ENCODE data around the gene MR1. TPM values are rescaled to one million over a fixed set of nuclear protein-coding genes. Genes with fewer than 3 reads are reported as not detected.

MR1 gene
- total RNA-seq, 1 donor from 2014 or later = 19.2 TPM

GRCh38 chr1:181080556-181080955 lies 46.8 kb downstream of the MR1 start:
- H3K27me3 ChIP-seq = no peaks in the 10 kb centered on the region
- no peaks in the 10 kb centered on the region for H3K9me3 ChIP-seq
- DNase-seq (ENCODE audit: low spot score in 2 of 2) = no peak
- H3K36me3 ChIP-seq = no peaks in the 10 kb centered on the region
- intact Hi-C loops (cut with DNase I) = no loop called here
- H3K4me1 ChIP-seq = no peaks in the 10 kb centered on the region
- TF ChIP-seq CTCF (IDR thresholded peaks at IDR 0.05) = no peak
- no peak overlapping the region for H3K27ac ChIP-seq
- H3K4me3 ChIP-seq = no peak overlapping the region

DNA sequence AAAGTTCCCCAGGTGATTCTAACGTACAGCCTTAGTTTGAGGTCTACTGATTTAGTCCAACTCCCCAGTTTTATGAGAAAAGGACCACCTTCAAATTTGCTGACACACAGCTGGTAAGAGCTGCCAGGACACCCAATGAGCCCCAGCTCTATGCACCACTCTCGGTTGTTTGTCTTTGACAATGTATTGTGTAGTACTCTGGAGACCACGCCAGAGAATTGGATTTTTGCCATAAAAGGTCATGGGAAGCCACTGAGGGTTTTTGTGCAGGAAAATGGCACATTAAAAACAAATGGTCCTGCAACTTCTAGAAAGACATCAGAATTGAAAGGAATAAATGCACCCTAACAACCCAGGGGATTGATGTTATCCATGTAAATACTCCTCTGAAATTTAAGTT lies 47.6 kb downstream of the MR1 start:
- Histone ChIP-seq H3K27me3 (no peaks in the 10 kb centered on the region), H3K9me3 (no peaks in the 10 kb centered on the region), H3K27ac (no peak overlapping the region), H3K36me3 (no peaks in the 10 kb centered on the region), H3K4me1 (no peaks in the 10 kb centered on the region), H3K4me3 (no peak overlapping the region)
- no peak for TF ChIP-seq CTCF (IDR thresholded peaks at IDR 0.05)
- intact Hi-C loops (cut with DNase I) = no loop called here
- DNase-seq (ENCODE audit: low spot score in 2 of 2) = no peak

GRCh38 chr1:181083842-181084605 lies 50.2 kb downstream of the MR1 start:
- Histone ChIP-seq H3K4me3 (no peak overlapping the region), H3K36me3 (no peaks in the 10 kb centered on the region), H3K4me1 (no peaks in the 10 kb centered on the region), H3K27ac (no peak overlapping the region), H3K9me3 (no peaks in the 10 kb centered on the region), H3K27me3 (no peaks in the 10 kb centered on the region)
- DNase-seq (ENCODE audit: low spot score in 2 of 2) = peak in 1 of 2 donors; percentile 73
- intact Hi-C loops (cut with DNase I) = loop anchor here (1.0 kb wide), 2 partner anchors 58 to 82 kb away; no protein-coding TSS in a partner anchor
- TF ChIP-seq CTCF (IDR thresholded peaks at IDR 0.05) = peak; percentile 52 to 68 (median 55)

DNA sequence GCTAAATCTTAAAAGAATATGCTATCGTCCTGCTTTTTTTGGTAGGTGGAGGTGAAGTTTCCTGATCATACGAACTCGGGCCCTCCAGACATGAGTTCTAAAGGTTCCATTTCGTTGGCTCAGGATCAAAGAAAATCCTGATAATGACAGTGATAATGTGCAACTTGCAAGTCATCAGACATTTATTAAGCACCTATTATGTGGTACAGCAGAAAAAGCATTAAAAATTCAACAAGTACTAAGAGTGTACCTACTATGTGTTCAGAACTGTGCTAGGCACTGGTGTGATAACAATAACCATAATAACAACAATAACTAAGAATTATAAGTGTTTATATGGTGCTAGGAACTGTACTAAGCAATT lies 50.8 kb downstream of the MR1 start:
- intact Hi-C loops (cut with DNase I) = loop anchor here (1.0 kb wide), 2 partner anchors 58 to 82 kb away; no protein-coding TSS in a partner anchor
- Histone ChIP-seq H3K36me3 (no peaks in the 10 kb centered on the region), H3K4me1 (no peaks in the 10 kb centered on the region), H3K4me3 (no peak overlapping the region), H3K9me3 (no peaks in the 10 kb centered on the region), H3K27ac (no peak overlapping the region), H3K27me3 (no peaks in the 10 kb centered on the region)
- TF ChIP-seq CTCF (IDR thresholded peaks at IDR 0.05) = no peak
- DNase-seq (ENCODE audit: low spot score in 2 of 2) = no peak

DNA sequence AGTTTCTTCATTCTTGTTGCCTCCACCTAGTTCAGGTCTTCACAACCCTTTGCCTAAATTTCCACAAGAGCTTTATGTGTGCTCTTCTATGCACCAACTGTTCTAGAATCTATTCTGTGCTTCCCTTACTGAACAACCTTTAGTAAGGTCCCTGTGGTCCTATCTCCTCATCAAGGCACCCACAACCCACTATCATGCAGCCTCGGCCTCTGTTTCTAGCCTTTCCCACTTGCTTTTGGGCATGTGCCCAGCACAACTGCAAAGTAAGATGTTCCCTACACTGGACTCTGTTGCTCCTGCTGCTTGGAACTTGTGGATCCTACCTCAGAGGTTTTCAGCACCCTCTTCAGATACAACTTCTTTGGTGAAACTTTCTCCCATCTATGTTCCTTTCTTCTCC lies 52.3 kb downstream of the MR1 start:
- Histone ChIP-seq H3K4me3 (no peak overlapping the region), H3K36me3 (no peaks in the 10 kb centered on the region), H3K4me1 (no peaks in the 10 kb centered on the region), H3K27me3 (no peaks in the 10 kb centered on the region), H3K27ac (no peak overlapping the region), H3K9me3 (no peaks in the 10 kb centered on the region)
- no peak for TF ChIP-seq CTCF (IDR thresholded peaks at IDR 0.05)
- intact Hi-C loops (cut with DNase I) = loop anchor here (5.0 kb wide), 3 partner anchors 174 to 934 kb away; partner anchors contain the start of genes KIAA1614 and QSOX1
- DNase-seq (ENCODE audit: low spot score in 2 of 2) = no peak

Measured in ascending aorta (tissue), 2 donors.